Measurements from ENCODE around the gene PTPRN.
"Not testable (repeated sequence)": the region's sequence is repeated elsewhere in the genome, so short reads cannot be mapped to it uniquely, and the experiment has no call there.

Gene PTPRN

GRCh38 chr2:219266232-219266631 is 43.0 kb downstream of the PTPRN start:
- Histone ChIP-seq H3K4me3 (ENCODE audit: low read depth, low read length) (no peak overlapping the region), H3K9ac (ENCODE audit: low read depth, low read length) (no peak overlapping the region), H3K4me1 (ENCODE audit: control insufficient read depth, insufficient read depth, low read length) (no peaks in the 10 kb centered on the region), H3K27ac (ENCODE audit: low read depth, low read length) (no peak overlapping the region), H3K9me3 (ENCODE audit: control insufficient read depth, insufficient read depth, low read length) (no peaks in the 10 kb centered on the region), H3K27me3 (ENCODE audit: control insufficient read depth, insufficient read depth, low read length) (peaks cover 10% of the 10 kb centered on the region; the same call in 1 of the 2 replicates), H3K36me3 (ENCODE audit: control insufficient read depth, insufficient read depth, low read length) (no peaks in the 10 kb centered on the region)

GRCh38 chr2:219261024-219261855 is 48.0 kb downstream of the PTPRN start:
- Histone ChIP-seq H3K4me3 (ENCODE audit: low read depth, low read length) (no peak overlapping the region), H3K9ac (ENCODE audit: low read depth, low read length) (no peak overlapping the region), H3K9me3 (ENCODE audit: control insufficient read depth, insufficient read depth, low read length) (no peaks in the 10 kb centered on the region), H3K27me3 (ENCODE audit: control insufficient read depth, insufficient read depth, low read length) (peaks cover 22% of the 10 kb centered on the region), H3K36me3 (ENCODE audit: control insufficient read depth, insufficient read depth, low read length) (no peaks in the 10 kb centered on the region), H3K27ac (ENCODE audit: low read depth, low read length) (no peak overlapping the region), H3K4me1 (ENCODE audit: control insufficient read depth, insufficient read depth, low read length) (no peaks in the 10 kb centered on the region)

GRCh38 chr2:219258942-219259341 is 50.3 kb downstream of the PTPRN start:
- not testable (repeated sequence) for H3K36me3 ChIP-seq (ENCODE audit: control insufficient read depth, insufficient read depth, low read length); H3K9ac ChIP-seq (ENCODE audit: low read depth, low read length); H3K4me3 ChIP-seq (ENCODE audit: low read depth, low read length); H3K9me3 ChIP-seq (ENCODE audit: control insufficient read depth, insufficient read depth, low read length); H3K4me1 ChIP-seq (ENCODE audit: control insufficient read depth, insufficient read depth, low read length); H3K27ac ChIP-seq (ENCODE audit: low read depth, low read length)
- H3K27me3 ChIP-seq (ENCODE audit: control insufficient read depth, insufficient read depth, low read length) = peaks cover 44% of the 10 kb centered on the region

- H3K27me3 ChIP-seq (ENCODE audit: control insufficient read depth, insufficient read depth, low read length) = peaks cover 63% of the 10 kb centered on the region
- peaks cover 6% of the 10 kb centered on the region for H3K36me3 ChIP-seq (ENCODE audit: control insufficient read depth, insufficient read depth, low read length)
- H3K27ac ChIP-seq (ENCODE audit: low read depth, low read length) = no peak overlapping the region
- H3K4me1 ChIP-seq (ENCODE audit: control insufficient read depth, insufficient read depth, low read length) = peaks cover 15% of the 10 kb centered on the region
- no peak overlapping the region for H3K9ac ChIP-seq (ENCODE audit: low read depth, low read length)
- H3K9me3 ChIP-seq (ENCODE audit: control insufficient read depth, insufficient read depth, low read length) = no peaks in the 10 kb centered on the region
- peak overlapping the region; percentile 73 for H3K4me3 ChIP-seq (ENCODE audit: low read depth, low read length)
These were observed 54.5 kb downstream of the PTPRN start for GRCh38 chr2:219254590-219255201.

- Histone ChIP-seq H3K9me3 (ENCODE audit: control insufficient read depth, insufficient read depth, low read length) (no peaks in the 10 kb centered on the region), H3K27me3 (ENCODE audit: control insufficient read depth, insufficient read depth, low read length) (peaks cover 58% of the 10 kb centered on the region), H3K4me3 (ENCODE audit: low read depth, low read length) (peak within 1 kb of the TSS; percentile 73), H3K9ac (ENCODE audit: low read depth, low read length) (no peak within 1 kb of the TSS), H3K36me3 (ENCODE audit: control insufficient read depth, insufficient read depth, low read length) (peaks cover 7% of the 10 kb centered on the region), H3K27ac (ENCODE audit: low read depth, low read length) (no peak within 1 kb of the TSS), H3K4me1 (ENCODE audit: control insufficient read depth, insufficient read depth, low read length) (peaks cover 15% of the 10 kb centered on the region)
These were observed 55.2 kb downstream of the PTPRN start, which contains the start of gene TUBA4A for GRCh38 chr2:219253753-219254589. Gene TUBA4A (minus strand): TSS chr2:219253918. CDS start chr2:219253858, 60 bp downstream.

- peaks cover 14% of the 10 kb centered on the region for H3K36me3 ChIP-seq (ENCODE audit: control insufficient read depth, insufficient read depth, low read length)
- H3K4me3 ChIP-seq (ENCODE audit: low read depth, low read length) = peak within 1 kb of the TSS; percentile 73
- no peaks in the 10 kb centered on the region for H3K9me3 ChIP-seq (ENCODE audit: control insufficient read depth, insufficient read depth, low read length)
- no peak within 1 kb of the TSS for H3K9ac ChIP-seq (ENCODE audit: low read depth, low read length)
- H3K4me1 ChIP-seq (ENCODE audit: control insufficient read depth, insufficient read depth, low read length) = peaks cover 15% of the 10 kb centered on the region
- H3K27me3 ChIP-seq (ENCODE audit: control insufficient read depth, insufficient read depth, low read length) = peaks cover 58% of the 10 kb centered on the region
- no peak within 1 kb of the TSS for H3K27ac ChIP-seq (ENCODE audit: low read depth, low read length)
These were observed 56.1 kb downstream of the PTPRN start, which contains the start of gene TUBA4B for GRCh38 chr2:219252900-219253752. Gene TUBA4B (plus strand): TSS chr2:219253243. CDS start chr2:219253408, 165 bp downstream.

- H3K36me3 ChIP-seq (ENCODE audit: control insufficient read depth, insufficient read depth, low read length) = peaks cover 20% of the 10 kb centered on the region
- H3K9ac ChIP-seq (ENCODE audit: low read depth, low read length) = no peak overlapping the region
- peaks cover 58% of the 10 kb centered on the region for H3K27me3 ChIP-seq (ENCODE audit: control insufficient read depth, insufficient read depth, low read length)
- H3K4me1 ChIP-seq (ENCODE audit: control insufficient read depth, insufficient read depth, low read length) = peaks cover 15% of the 10 kb centered on the region
- H3K4me3 ChIP-seq (ENCODE audit: low read depth, low read length) = peak overlapping the region; percentile 73
- H3K27ac ChIP-seq (ENCODE audit: low read depth, low read length) = no peak overlapping the region
- no peaks in the 10 kb centered on the region for H3K9me3 ChIP-seq (ENCODE audit: control insufficient read depth, insufficient read depth, low read length)
These were observed 56.7 kb downstream of the PTPRN start for GRCh38 chr2:219252570-219252899.

GRCh38 chr2:219252084-219252483 is 57.1 kb downstream of the PTPRN start:
- Histone ChIP-seq H3K4me1 (ENCODE audit: control insufficient read depth, insufficient read depth, low read length) (peaks cover 15% of the 10 kb centered on the region), H3K36me3 (ENCODE audit: control insufficient read depth, insufficient read depth, low read length) (peaks cover 25% of the 10 kb centered on the region), H3K27ac (ENCODE audit: low read depth, low read length) (no peak overlapping the region), H3K9me3 (ENCODE audit: control insufficient read depth, insufficient read depth, low read length) (no peaks in the 10 kb centered on the region), H3K27me3 (ENCODE audit: control insufficient read depth, insufficient read depth, low read length) (peaks cover 58% of the 10 kb centered on the region), H3K4me3 (ENCODE audit: low read depth, low read length) (peak overlapping the region; percentile 73; the same call in 1 of the 2 replicates), H3K9ac (ENCODE audit: low read depth, low read length) (no peak overlapping the region)

- Histone ChIP-seq H3K9ac (ENCODE audit: low read depth, low read length) (no peak overlapping the region), H3K4me3 (ENCODE audit: low read depth, low read length) (no peak overlapping the region), H3K36me3 (ENCODE audit: control insufficient read depth, insufficient read depth, low read length) (peaks cover 29% of the 10 kb centered on the region), H3K9me3 (ENCODE audit: control insufficient read depth, insufficient read depth, low read length) (no peaks in the 10 kb centered on the region), H3K27ac (ENCODE audit: low read depth, low read length) (no peak overlapping the region), H3K27me3 (ENCODE audit: control insufficient read depth, insufficient read depth, low read length) (peaks cover 56% of the 10 kb centered on the region), H3K4me1 (ENCODE audit: control insufficient read depth, insufficient read depth, low read length) (peaks cover 15% of the 10 kb centered on the region)
These were observed 57.5 kb downstream of the PTPRN start for GRCh38 chr2:219251656-219252055.

- Histone ChIP-seq H3K36me3 (ENCODE audit: control insufficient read depth, insufficient read depth, low read length) (peaks cover 29% of the 10 kb centered on the region), H3K9me3 (ENCODE audit: control insufficient read depth, insufficient read depth, low read length) (no peaks in the 10 kb centered on the region), H3K4me1 (ENCODE audit: control insufficient read depth, insufficient read depth, low read length) (peaks cover 19% of the 10 kb centered on the region), H3K9ac (ENCODE audit: low read depth, low read length) (no peak overlapping the region), H3K4me3 (ENCODE audit: low read depth, low read length) (no peak overlapping the region), H3K27me3 (ENCODE audit: control insufficient read depth, insufficient read depth, low read length) (peaks cover 42% of the 10 kb centered on the region), H3K27ac (ENCODE audit: low read depth, low read length) (no peak overlapping the region)
These were observed 59.0 kb downstream of the PTPRN start for GRCh38 chr2:219250049-219250781.
